GM19468 (cell line): ENCODE measurements around the gene ICAM5.
"Not testable (repeated sequence)": the region's sequence is repeated elsewhere in the genome, so short reads cannot be mapped to it uniquely, and the experiment has no call there.

Source experiments
- ATAC-seq: cut with Tn5 transposase; IDR thresholded peaks from one replicate; pipeline ENCODE4 v1.9.1; 2021; ENCODE audit warnings: mild to moderate bottlenecking, moderate library complexity, moderate number of reproducible peaks; ENCODE audit not compliant: unreplicated experiment; ENCODE audit errors: extremely low read depth

The ICAM5 gene

GRCh38 chr19:10335352-10335985 lies 45.7 kb downstream of the ICAM5 start:
- ATAC-seq: no peak

GRCh38 chr19:10336725-10337124 lies 47.0 kb downstream of the ICAM5 start:
- not testable (repeated sequence) for ATAC-seq

GRCh38 chr19:10338940-10339339 lies 49.2 kb downstream of the ICAM5 start:
- ATAC-seq: no peak

- peak; percentile 50 for ATAC-seq
Observed at GRCh38 chr19:10339380-10339960, 49.7 kb downstream of the ICAM5 start, which contains the start of gene ICAM3. ICAM3 (minus strand) TSS chr19:10339624; CDS start chr19:10339614, 10 bp downstream.

GRCh38 chr19:10339977-10340376 lies 50.2 kb downstream of the ICAM5 start:
- no peak for ATAC-seq

- no peak for ATAC-seq
Observed at GRCh38 chr19:10343495-10343894, 53.7 kb downstream of the ICAM5 start.

- ATAC-seq: no peak
Observed at GRCh38 chr19:10344780-10345179, 55.0 kb downstream of the ICAM5 start.
